Osteoblast (primary cell): ENCODE data around the gene SNED1. TPM values are rescaled to one million over a fixed set of nuclear protein-coding genes. Genes with fewer than 3 reads are reported as not detected.

Source experiments
- DNase-seq: peaks from one replicate; pipeline ENCODE4 v3.0.0; 2011; ENCODE audit warnings: low spot score, mixed read lengths; ENCODE audit not compliant: insufficient read length; ENCODE audit errors: missing footprints
- H2AFZ ChIP-seq: 2 replicates; pipeline ENCODE4 v1.6.0; 2011; ENCODE audit warnings: mild to moderate bottlenecking, low read length
- H3K27ac ChIP-seq: 2 replicates; pipeline ENCODE4 v1.5.1; 2011; ENCODE audit warnings: mild to moderate bottlenecking, low read depth, low read length, moderate library complexity
- H3K27me3 ChIP-seq: 2 replicates; pipeline ENCODE4 v1.6.0; 2012; ENCODE audit warnings: mild to moderate bottlenecking, control low read depth, inconsistent platforms, low read length, moderate library complexity; ENCODE audit not compliant: insufficient read depth
- H3K36me3 ChIP-seq: 2 replicates; pipeline ENCODE4 v1.5.1; 2011; ENCODE audit warnings: mild to moderate bottlenecking, low read length, control low read depth, moderate library complexity; ENCODE audit not compliant: insufficient read depth
- H3K4me1 ChIP-seq: 2 replicates; pipeline ENCODE4 v1.5.1; 2011; ENCODE audit warnings: mild to moderate bottlenecking, low read length, control low read depth, moderate library complexity; ENCODE audit not compliant: insufficient read depth
- H3K4me2 ChIP-seq: 2 replicates; pipeline ENCODE4 v1.6.0; 2011; ENCODE audit warnings: mild to moderate bottlenecking, low read length; ENCODE audit not compliant: insufficient read depth
- H3K4me3 ChIP-seq: fragments of 200-600 bp; sonication (generic); 3 replicates; pipeline ENCODE4 v1.5.1; 2012; ENCODE audit warnings: mild to moderate bottlenecking, low read length, inconsistent platforms; ENCODE audit not compliant: insufficient read depth
- H3K79me2 ChIP-seq: 2 replicates; pipeline ENCODE4 v1.6.0; 2012; ENCODE audit warnings: mild to moderate bottlenecking, low read length, control low read depth, inconsistent platforms; ENCODE audit not compliant: insufficient read depth
- H3K9me3 ChIP-seq: 2 replicates; pipeline ENCODE4 v1.5.1; 2011; ENCODE audit warnings: low read depth, low read length, control low read depth
- H4K20me1 ChIP-seq: 2 replicates; pipeline ENCODE4 v1.6.0; 2012; ENCODE audit warnings: mild to moderate bottlenecking, low read length, control low read depth; ENCODE audit not compliant: insufficient read depth
- total RNA-seq: library from RNA; depleted of rRNA; stranded (reverse); fragments of >200 nt; gene quantifications from 2 replicates; pipeline ENCODE4 v1.2.3, GENCODE V29; 2012
- TF ChIP-seq, protein P1 (sequence below): IDR thresholded peaks from 2 replicates; pipeline ENCODE4 v1.5.1; 2011; ENCODE audit warnings: mild to moderate bottlenecking, low read depth, low read length, moderate library complexity; ENCODE audit errors: extremely low read depth

The SNED1 gene
- total RNA-seq, 1 donor, result 94.8 TPM

DNA sequence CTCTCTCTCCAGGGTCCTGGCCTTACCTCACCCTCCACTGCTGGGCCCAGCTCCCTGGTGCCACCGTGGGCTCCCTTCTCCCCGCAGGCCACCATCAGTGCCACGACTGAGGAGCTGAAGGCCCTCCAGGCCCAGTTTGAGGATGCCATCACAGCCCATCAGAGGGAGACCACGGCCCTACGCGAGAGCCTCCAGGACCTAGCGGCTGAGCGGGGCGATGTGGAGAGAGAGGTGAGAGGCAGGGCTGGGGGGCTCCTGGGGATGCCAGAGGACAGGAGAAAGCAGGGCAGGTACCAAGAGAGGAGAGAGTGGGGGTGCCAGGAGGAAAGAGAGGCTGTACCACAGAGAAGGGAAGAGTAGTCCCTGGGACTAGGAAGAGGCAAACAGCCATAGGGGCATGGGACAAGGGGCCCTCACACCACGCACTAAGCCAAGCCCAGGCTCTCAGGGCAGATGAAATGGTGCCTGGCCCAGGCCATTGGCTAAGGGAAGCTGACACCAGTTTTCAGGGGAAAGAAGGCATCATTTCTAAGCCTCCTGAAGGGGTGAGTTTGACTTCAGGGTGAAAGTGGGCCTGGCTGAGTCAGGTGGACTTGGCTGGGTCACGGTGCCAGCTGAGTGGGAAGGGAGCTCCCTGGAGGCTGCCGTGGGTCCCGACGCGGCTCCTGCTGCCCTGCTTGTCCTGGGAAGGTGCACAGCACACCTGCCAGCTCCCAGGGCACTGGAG lies 39.0 kb upstream of the SNED1 start:
- Histone ChIP-seq H3K27me3 (no peaks in the 10 kb centered on the region), H3K27ac (no peak overlapping the region), H2AFZ (no peak overlapping the region), H4K20me1 (no peaks in the 10 kb centered on the region), H3K4me1 (peaks cover 24% of the 10 kb centered on the region), H3K79me2 (no peaks in the 10 kb centered on the region), H3K4me3 (no peak overlapping the region), H3K9me3 (no peaks in the 10 kb centered on the region), H3K36me3 (no peaks in the 10 kb centered on the region), H3K4me2 (no peak overlapping the region)
- peak; percentile 69 for DNase-seq
- TF ChIP-seq, protein P1, sequence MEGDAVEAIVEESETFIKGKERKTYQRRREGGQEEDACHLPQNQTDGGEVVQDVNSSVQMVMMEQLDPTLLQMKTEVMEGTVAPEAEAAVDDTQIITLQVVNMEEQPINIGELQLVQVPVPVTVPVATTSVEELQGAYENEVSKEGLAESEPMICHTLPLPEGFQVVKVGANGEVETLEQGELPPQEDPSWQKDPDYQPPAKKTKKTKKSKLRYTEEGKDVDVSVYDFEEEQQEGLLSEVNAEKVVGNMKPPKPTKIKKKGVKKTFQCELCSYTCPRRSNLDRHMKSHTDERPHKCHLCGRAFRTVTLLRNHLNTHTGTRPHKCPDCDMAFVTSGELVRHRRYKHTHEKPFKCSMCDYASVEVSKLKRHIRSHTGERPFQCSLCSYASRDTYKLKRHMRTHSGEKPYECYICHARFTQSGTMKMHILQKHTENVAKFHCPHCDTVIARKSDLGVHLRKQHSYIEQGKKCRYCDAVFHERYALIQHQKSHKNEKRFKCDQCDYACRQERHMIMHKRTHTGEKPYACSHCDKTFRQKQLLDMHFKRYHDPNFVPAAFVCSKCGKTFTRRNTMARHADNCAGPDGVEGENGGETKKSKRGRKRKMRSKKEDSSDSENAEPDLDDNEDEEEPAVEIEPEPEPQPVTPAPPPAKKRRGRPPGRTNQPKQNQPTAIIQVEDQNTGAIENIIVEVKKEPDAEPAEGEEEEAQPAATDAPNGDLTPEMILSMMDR, result no peak

DNA sequence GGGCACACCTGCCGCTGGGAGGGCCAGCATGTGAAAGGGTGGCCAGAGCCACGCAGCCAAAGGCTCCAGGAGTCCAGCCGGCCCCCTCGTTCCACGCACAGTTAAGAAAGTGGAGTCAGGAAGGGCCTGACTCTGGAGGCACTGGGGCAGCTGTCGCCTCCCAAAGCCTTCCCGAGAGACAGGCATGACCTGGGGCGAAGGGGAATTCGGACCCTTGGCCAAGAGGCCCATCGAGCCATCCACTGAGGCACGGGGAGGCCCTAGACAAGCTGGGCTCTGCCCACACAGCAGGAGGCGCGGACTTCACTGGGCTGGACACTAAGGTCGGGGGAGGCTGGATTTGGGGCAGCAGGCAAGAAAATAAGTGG lies 38.5 kb upstream of the SNED1 start:
- no peak overlapping the region for H3K4me3 ChIP-seq
- TF ChIP-seq, protein P1, result no peak
- H2AFZ ChIP-seq, result no peak overlapping the region
- no peaks in the 10 kb centered on the region for H3K36me3 ChIP-seq
- no peaks in the 10 kb centered on the region for H3K79me2 ChIP-seq
- no peaks in the 10 kb centered on the region for H3K27me3 ChIP-seq
- no peak overlapping the region for H3K4me2 ChIP-seq
- H4K20me1 ChIP-seq, result no peaks in the 10 kb centered on the region
- H3K4me1 ChIP-seq, result peaks cover 24% of the 10 kb centered on the region
- no peaks in the 10 kb centered on the region for H3K9me3 ChIP-seq
- peak; percentile 70 for DNase-seq
- no peak overlapping the region for H3K27ac ChIP-seq

DNA sequence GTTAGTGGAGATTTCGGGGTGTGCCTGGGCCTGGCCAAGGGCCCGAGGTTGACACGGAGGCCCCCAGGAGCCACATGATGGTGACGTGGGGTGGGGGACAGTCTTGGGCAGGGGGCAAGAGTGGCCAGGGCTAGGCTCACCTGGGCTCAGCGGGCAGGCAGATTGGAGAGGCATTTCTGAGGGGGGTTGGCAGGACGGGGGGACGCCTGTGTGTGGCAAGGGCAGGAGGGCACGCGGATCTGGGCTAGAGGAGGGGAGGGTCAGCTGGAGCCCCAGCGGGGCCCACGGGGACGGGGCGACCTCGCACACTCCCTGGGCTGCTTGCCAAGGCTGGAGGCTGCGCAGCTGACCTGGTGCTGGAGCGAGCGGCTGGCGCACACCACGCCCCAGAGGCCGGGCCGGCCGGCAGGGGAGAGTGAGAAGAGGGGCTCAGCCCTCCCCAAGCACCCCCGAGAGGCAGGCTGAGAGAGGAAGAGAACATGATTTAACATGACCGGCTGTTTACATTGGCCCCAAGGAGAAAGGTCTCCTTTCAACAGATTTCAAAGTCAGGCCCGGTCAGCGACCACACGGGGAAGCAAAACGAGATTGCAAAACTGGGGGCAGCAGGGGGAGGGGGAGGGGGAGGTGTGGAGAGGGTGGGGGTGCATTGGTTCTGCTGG lies 38.0 kb upstream of the SNED1 start:
- H2AFZ ChIP-seq, result no peak overlapping the region
- TF ChIP-seq, protein P1, result no peak
- no peaks in the 10 kb centered on the region for H3K27me3 ChIP-seq
- peak overlapping the region; percentile 19 for H3K4me3 ChIP-seq
- H3K27ac ChIP-seq, result no peak overlapping the region
- no peaks in the 10 kb centered on the region for H4K20me1 ChIP-seq
- peak; percentile 92 for DNase-seq
- peaks cover 24% of the 10 kb centered on the region for H3K4me1 ChIP-seq
- no peaks in the 10 kb centered on the region for H3K79me2 ChIP-seq
- H3K4me2 ChIP-seq, result peak overlapping the region; percentile 45
- no peaks in the 10 kb centered on the region for H3K9me3 ChIP-seq
- no peaks in the 10 kb centered on the region for H3K36me3 ChIP-seq

DNA sequence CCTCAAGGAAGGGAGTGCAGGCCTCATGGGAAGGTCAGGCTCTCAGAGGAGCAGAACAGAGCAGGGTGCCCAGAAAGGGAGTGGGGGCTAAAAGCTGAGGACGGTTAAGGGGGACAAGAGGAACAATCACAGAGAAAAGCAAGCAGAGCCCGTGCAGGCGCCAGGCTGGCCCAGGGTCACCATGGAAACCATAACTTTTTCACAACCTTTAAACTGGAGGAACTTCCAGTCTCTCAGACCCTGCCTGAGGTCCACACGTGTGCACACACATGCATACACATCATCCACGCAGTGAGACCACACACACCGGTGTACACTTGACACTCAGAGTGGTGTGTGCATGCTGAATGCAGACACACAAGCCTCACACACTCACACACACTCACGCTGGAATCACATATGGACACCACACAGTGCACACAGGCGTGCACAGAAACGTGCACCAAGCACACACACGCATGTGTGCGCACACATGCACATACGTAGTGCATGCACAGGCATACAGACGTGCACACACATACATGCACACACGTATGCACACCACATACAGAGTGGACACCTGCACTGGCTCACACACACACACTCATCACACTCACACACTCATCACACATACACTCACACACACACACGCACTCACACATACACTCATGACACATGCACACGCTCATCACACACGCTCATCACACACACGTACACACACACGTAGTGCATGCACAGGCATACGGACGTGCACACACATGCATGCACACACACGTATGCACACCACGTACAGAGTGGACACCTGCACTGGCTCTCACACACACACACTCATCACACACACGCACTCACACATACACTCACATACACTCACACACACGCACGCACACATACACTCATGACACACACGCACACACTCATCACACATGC lies 37.2 kb upstream of the SNED1 start:
- Histone ChIP-seq H3K4me2 (peak overlapping the region; percentile 76), H3K36me3 (no peaks in the 10 kb centered on the region), H3K27me3 (no peaks in the 10 kb centered on the region), H4K20me1 (no peaks in the 10 kb centered on the region), H3K4me3 (no peak overlapping the region), H3K9me3 (no peaks in the 10 kb centered on the region), H3K27ac (no peak overlapping the region), H2AFZ (no peak overlapping the region), H3K79me2 (no peaks in the 10 kb centered on the region), H3K4me1 (peaks cover 24% of the 10 kb centered on the region)
- peak; percentile 87 for DNase-seq
- TF ChIP-seq, protein P1, result no peak
